Measurements from ENCODE around the gene C16orf82.

GRCh38 chr16:27106305-27106704 is 39.6 kb downstream of the C16orf82 start:
- TF ChIP-seq POLR2AphosphoS5 (IDR thresholded peaks at IDR 0.05; ENCODE audit: borderline replicate concordance, low read depth, low read length) (no peak), EZH2 (IDR thresholded peaks at IDR 0.05) (no peak)

Measured in SK-N-MC (cell line).